Activated naive CD8-positive, alpha-beta T cell treated with anti-CD3 and anti-CD28 coated beads for 36 hours (primary cell): ENCODE measurements around the gene TBC1D22A. TPM values are rescaled to one million over a fixed set of nuclear protein-coding genes. Genes with fewer than 3 reads are reported as not detected.

Experiments
- DNase-seq: peaks from one replicate; pipeline ENCODE4 v3.0.0; 2021
- H3K27ac Mint-ChIP-seq: one replicate; pipeline ENCODE4 v1.8.0; 2022; ENCODE audit warnings: mild to moderate bottlenecking, moderate library complexity, mixed read lengths
- H3K27me3 Mint-ChIP-seq: one replicate; pipeline ENCODE4 v1.8.0; 2022; ENCODE audit warnings: mild to moderate bottlenecking, mixed read lengths
- H3K36me3 Mint-ChIP-seq: one replicate; pipeline ENCODE4 v1.8.0; 2021; ENCODE audit warnings: mild to moderate bottlenecking, mixed read lengths
- H3K4me1 Mint-ChIP-seq: one replicate; pipeline ENCODE4 v1.8.0; 2021; ENCODE audit warnings: mixed read lengths
- H3K4me3 Mint-ChIP-seq: one replicate; pipeline ENCODE4 v1.8.0; 2022; ENCODE audit warnings: mild to moderate bottlenecking, moderate library complexity, mixed read lengths
- H3K9me3 Mint-ChIP-seq: one replicate; pipeline ENCODE4 v1.8.0; 2022; ENCODE audit warnings: mixed read lengths
- total RNA-seq, 2 experiments: library from RNA; stranded (reverse); gene quantifications; one replicate each; pipeline ENCODE4 v1.2.3, GENCODE V29; 2021

The TBC1D22A gene
- total RNA-seq, 2 experiments from 2014 or later, result 42.1 to 42.4 TPM

GRCh38 chr22:46846832-46847355, 84.4 kb downstream of the TBC1D22A start:
- Mint-ChIP-seq H3K9me3 (no peaks in the 10 kb centered on the region), H3K27ac (no peak overlapping the region), H3K27me3 (no peaks in the 10 kb centered on the region), H3K4me3 (no peak overlapping the region), H3K36me3 (peaks cover 21% of the 10 kb centered on the region), H3K4me1 (peaks cover 35% of the 10 kb centered on the region)
- no peak for DNase-seq

DNA sequence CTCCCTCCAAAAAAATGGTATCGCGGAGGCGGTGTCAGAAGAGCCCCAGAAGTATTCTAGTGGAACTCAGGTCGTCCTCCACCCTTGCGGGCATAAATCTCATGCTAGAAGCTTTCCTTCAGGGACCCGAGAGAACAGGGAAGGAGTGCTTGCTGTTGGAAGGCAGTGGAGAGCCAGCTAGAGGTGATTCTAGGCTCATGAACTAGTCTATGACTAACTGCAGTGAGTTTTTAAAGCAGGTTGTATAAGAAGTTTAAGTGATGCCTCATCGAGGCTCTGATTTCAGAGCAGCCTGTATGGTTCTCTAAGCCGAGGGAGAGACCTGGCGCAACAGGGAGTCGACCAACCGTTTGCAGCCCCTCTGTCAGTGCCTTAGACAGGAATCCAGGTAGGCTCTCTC, 85.7 kb downstream of the TBC1D22A start:
- DNase-seq, result no peak
- Mint-ChIP-seq H3K27me3 (no peaks in the 10 kb centered on the region), H3K36me3 (peaks cover 25% of the 10 kb centered on the region), H3K9me3 (no peaks in the 10 kb centered on the region), H3K4me1 (peaks cover 30% of the 10 kb centered on the region), H3K4me3 (no peak overlapping the region), H3K27ac (no peak overlapping the region)

DNA sequence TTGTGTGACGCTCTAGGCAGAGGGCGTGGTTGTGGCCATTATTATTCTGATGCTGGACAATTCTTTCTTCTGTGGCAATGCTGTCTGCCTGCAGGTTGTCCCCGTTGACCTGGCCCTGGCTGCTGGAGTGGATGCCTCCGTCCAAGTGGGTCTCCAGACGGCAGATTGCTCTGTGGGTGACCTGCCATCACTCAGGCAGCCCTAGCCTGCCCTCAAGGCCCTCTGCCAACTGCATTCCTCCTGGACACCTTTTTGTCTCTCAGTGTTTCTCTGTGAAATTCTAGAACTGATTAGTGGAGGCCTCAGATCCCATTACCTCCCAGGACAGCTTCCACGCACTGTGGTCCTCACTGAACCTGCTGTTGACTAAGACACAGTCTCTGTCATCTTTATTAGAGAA, 86.7 kb downstream of the TBC1D22A start:
- H3K4me1 Mint-ChIP-seq, result peaks cover 23% of the 10 kb centered on the region
- no peak for DNase-seq
- no peak overlapping the region for H3K4me3 Mint-ChIP-seq
- no peak overlapping the region for H3K27ac Mint-ChIP-seq
- no peaks in the 10 kb centered on the region for H3K9me3 Mint-ChIP-seq
- peaks cover 25% of the 10 kb centered on the region for H3K36me3 Mint-ChIP-seq
- H3K27me3 Mint-ChIP-seq, result no peaks in the 10 kb centered on the region

- Mint-ChIP-seq H3K27ac (no peak overlapping the region), H3K9me3 (no peaks in the 10 kb centered on the region), H3K36me3 (peaks cover 25% of the 10 kb centered on the region), H3K27me3 (no peaks in the 10 kb centered on the region), H3K4me3 (no peak overlapping the region), H3K4me1 (peaks cover 21% of the 10 kb centered on the region)
- DNase-seq, result no peak
These were observed 87.5 kb downstream of the TBC1D22A start for GRCh38 chr22:46849951-46850350.

GRCh38 chr22:46851311-46851710, 88.9 kb downstream of the TBC1D22A start:
- Mint-ChIP-seq H3K4me1 (peaks cover 18% of the 10 kb centered on the region), H3K9me3 (no peaks in the 10 kb centered on the region), H3K27me3 (no peaks in the 10 kb centered on the region), H3K27ac (no peak overlapping the region), H3K36me3 (peaks cover 26% of the 10 kb centered on the region), H3K4me3 (no peak overlapping the region)
- no peak for DNase-seq

- Mint-ChIP-seq H3K27ac (no peak overlapping the region), H3K9me3 (no peaks in the 10 kb centered on the region), H3K4me1 (peaks cover 17% of the 10 kb centered on the region), H3K27me3 (no peaks in the 10 kb centered on the region), H3K4me3 (no peak overlapping the region), H3K36me3 (peaks cover 26% of the 10 kb centered on the region)
- no peak for DNase-seq
These were observed 89.5 kb downstream of the TBC1D22A start for GRCh38 chr22:46851941-46852340.

- Mint-ChIP-seq H3K27me3 (no peaks in the 10 kb centered on the region), H3K36me3 (peaks cover 22% of the 10 kb centered on the region), H3K4me1 (peaks cover 13% of the 10 kb centered on the region), H3K4me3 (no peak overlapping the region), H3K27ac (no peak overlapping the region), H3K9me3 (no peaks in the 10 kb centered on the region)
- DNase-seq, result no peak
These were observed 90.3 kb downstream of the TBC1D22A start for GRCh38 chr22:46852771-46853170.

GRCh38 chr22:46853191-46853590, 90.7 kb downstream of the TBC1D22A start:
- Mint-ChIP-seq H3K9me3 (no peaks in the 10 kb centered on the region), H3K27me3 (no peaks in the 10 kb centered on the region), H3K27ac (no peak overlapping the region), H3K4me3 (no peak overlapping the region), H3K36me3 (peaks cover 20% of the 10 kb centered on the region), H3K4me1 (peaks cover 13% of the 10 kb centered on the region)
- DNase-seq, result no peak

GRCh38 chr22:46854125-46854870, 91.8 kb downstream of the TBC1D22A start:
- Mint-ChIP-seq H3K4me1 (peaks cover 13% of the 10 kb centered on the region), H3K27ac (no peak overlapping the region)
- DNase-seq, result no peak

DNA sequence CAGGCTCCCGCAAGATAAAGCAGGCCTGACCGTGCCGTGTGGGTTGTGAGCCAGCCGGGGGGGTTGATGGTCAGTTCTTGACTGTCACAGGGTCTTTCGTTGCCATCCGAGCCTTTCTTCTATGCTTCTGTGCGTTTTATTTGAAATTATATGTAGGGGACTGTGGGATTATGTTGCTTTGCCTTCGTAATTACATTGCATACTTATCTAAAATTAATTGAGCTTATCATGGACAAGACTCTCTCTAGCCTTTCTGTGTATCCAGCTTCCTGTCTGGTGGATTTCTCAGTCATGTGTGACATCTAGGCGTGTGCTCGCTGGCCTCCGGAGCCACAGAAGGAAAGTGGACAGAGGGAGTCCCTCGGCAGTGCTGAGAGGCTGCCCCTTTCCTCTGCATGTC, 93.2 kb downstream of the TBC1D22A start:
- peaks cover 9% of the 10 kb centered on the region for H3K4me1 Mint-ChIP-seq
- H3K36me3 Mint-ChIP-seq, result peaks cover 9% of the 10 kb centered on the region
- no peaks in the 10 kb centered on the region for H3K9me3 Mint-ChIP-seq
- no peak for DNase-seq
- H3K27me3 Mint-ChIP-seq, result no peaks in the 10 kb centered on the region
- no peak overlapping the region for H3K4me3 Mint-ChIP-seq
- H3K27ac Mint-ChIP-seq, result no peak overlapping the region

More at GRCh38 chr22:46854125-46854870, 91.8 kb downstream of the TBC1D22A start:
- no peaks in the 10 kb centered on the region for H3K27me3 Mint-ChIP-seq
- H3K36me3 Mint-ChIP-seq, result peaks cover 20% of the 10 kb centered on the region
- no peaks in the 10 kb centered on the region for H3K9me3 Mint-ChIP-seq
- H3K4me3 Mint-ChIP-seq, result no peak overlapping the region

GRCh38 chr22:46856661-46857060, 94.2 kb downstream of the TBC1D22A start:
- no peak for DNase-seq
- no peak overlapping the region for H3K27ac Mint-ChIP-seq
- H3K9me3 Mint-ChIP-seq, result no peaks in the 10 kb centered on the region
- peaks cover 7% of the 10 kb centered on the region for H3K36me3 Mint-ChIP-seq
- no peaks in the 10 kb centered on the region for H3K27me3 Mint-ChIP-seq
- H3K4me1 Mint-ChIP-seq, result peaks cover 4% of the 10 kb centered on the region
- no peak overlapping the region for H3K4me3 Mint-ChIP-seq

- H3K36me3 Mint-ChIP-seq, result peaks cover 10% of the 10 kb centered on the region
- H3K4me1 Mint-ChIP-seq, result peaks cover 6% of the 10 kb centered on the region
- no peak for DNase-seq
- H3K9me3 Mint-ChIP-seq, result no peaks in the 10 kb centered on the region
- H3K27me3 Mint-ChIP-seq, result no peaks in the 10 kb centered on the region
- H3K27ac Mint-ChIP-seq, result no peak overlapping the region
- no peak overlapping the region for H3K4me3 Mint-ChIP-seq
These were observed 94.9 kb downstream of the TBC1D22A start for GRCh38 chr22:46857142-46857884.

DNA sequence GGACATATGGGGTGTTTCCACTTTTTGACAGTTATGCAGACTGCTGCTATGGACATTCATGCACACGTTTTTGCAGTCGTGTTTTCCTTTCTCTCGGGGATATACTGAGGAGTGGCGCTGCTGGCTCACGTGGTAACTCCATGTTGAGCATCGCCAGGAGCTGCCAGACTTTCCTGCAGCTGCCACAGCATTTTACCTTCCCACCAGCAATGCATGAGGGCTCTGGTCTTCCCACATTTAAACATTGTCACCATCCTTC, 95.4 kb downstream of the TBC1D22A start:
- Mint-ChIP-seq H3K4me1 (peaks cover 6% of the 10 kb centered on the region), H3K27ac (no peak overlapping the region), H3K36me3 (peaks cover 6% of the 10 kb centered on the region), H3K9me3 (no peaks in the 10 kb centered on the region), H3K4me3 (no peak overlapping the region), H3K27me3 (no peaks in the 10 kb centered on the region)
- no peak for DNase-seq

- H3K4me3 Mint-ChIP-seq, result no peak overlapping the region
- H3K27me3 Mint-ChIP-seq, result no peaks in the 10 kb centered on the region
- peaks cover 8% of the 10 kb centered on the region for H3K36me3 Mint-ChIP-seq
- DNase-seq, result no peak
- no peaks in the 10 kb centered on the region for H3K9me3 Mint-ChIP-seq
- H3K27ac Mint-ChIP-seq, result no peak overlapping the region
- peaks cover 6% of the 10 kb centered on the region for H3K4me1 Mint-ChIP-seq
These were observed 95.8 kb downstream of the TBC1D22A start for GRCh38 chr22:46858181-46858771.

DNA sequence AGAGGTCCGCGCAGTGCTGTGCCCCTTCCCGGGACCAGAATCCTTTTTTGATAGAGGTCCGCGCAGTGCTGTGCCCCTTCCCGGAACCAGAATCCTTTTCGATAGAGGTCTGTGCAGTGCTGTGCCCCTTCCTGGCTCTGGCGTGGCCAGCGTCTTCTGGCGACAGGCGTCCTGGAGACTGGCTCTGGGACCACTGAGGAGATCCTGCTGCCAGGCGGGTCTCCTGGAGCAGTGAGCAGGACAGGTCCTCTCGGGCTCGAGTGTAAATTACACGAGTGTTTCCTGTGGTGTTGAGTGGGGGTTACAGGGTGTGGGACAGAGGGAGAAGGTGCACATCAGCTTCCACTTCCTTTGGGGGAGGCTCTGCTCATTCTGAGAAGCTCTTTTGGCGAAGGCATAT, 98.1 kb downstream of the TBC1D22A start:
- Mint-ChIP-seq H3K4me3 (no peak overlapping the region), H3K27ac (no peak overlapping the region)

More for the DNA sequence above, 98.1 kb downstream of the TBC1D22A start:
- DNase-seq, result no peak
- Mint-ChIP-seq H3K36me3 (peaks cover 22% of the 10 kb centered on the region), H3K9me3 (no peaks in the 10 kb centered on the region), H3K4me1 (peaks cover 6% of the 10 kb centered on the region), H3K27me3 (no peaks in the 10 kb centered on the region)
